Stomach (tissue), 4 donors: ENCODE measurements around the gene PAXIP1.

Experiments
- CTCF ChIP-seq, 7 experiments: fragments of 450-650 bp in 4 of 7; fragments of 200-600 bp in 3 of 7; sonication (generic) in 3 of 7; IDR thresholded peaks; one replicate each; pipeline ENCODE4 v1.5.1; 2016 to 2019; ENCODE audit warnings: antibody characterized with exemption in 7 of 7, control low read depth in 2 of 7, mild to moderate bottlenecking in 1 of 7
- EP300 ChIP-seq: sonication (generic); formaldehyde crosslinking; IDR thresholded peaks from one replicate; pipeline ENCODE4 v1.6.1; 2017; ENCODE audit warnings: antibody characterized with exemption
- POLR2AphosphoS5 ChIP-seq, 3 donors: sonication (generic); formaldehyde crosslinking; IDR thresholded peaks; one replicate each; pipeline ENCODE4 v1.6.1; 2016; ENCODE audit warnings: antibody characterized with exemption in 3 of 3

- TF ChIP-seq POLR2AphosphoS5 (IDR thresholded peaks at IDR 0.05) (no peak), CTCF (IDR thresholded peaks at IDR 0.05) (no peak), EP300 (no peak)
These were observed 25.0 kb upstream of the PAXIP1 start for GRCh38 chr7:155027879-155028278.
